ENCODE results near the gene TMEM86B.

DNA sequence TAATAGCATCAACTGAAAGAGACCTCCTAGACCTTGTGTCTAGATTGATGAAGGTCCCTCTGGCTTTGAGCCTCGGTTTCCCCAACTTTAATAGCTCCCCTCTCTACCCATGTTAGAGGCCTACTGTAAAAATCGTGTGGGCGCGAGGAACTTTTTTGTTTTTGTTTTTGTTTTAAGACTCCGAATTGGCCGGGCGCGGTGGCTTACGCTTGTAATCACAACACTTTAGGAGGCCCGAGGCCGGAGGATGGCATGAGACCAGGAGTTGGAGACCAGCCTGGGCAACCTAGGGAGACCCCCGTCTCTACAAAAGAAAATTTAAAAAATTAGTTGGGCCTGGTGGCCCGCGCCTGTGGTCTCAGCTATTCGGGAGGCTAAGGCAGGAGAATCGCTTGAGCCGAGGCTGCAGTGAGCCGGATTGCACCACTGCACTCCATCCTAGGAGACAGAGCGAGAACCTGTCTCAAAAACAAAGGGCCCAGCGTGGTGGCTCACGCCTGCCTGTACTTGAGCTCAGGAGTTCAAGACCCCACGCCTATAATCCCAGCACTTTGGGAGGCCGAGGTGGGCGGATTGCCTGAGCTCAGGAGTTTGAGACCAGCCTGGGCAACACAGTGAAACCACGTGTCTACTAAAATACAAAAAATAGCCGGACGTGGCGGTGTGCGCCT is 31.1 kb upstream of the TMEM86B start:
- TF ChIP-seq, protein P1, sequence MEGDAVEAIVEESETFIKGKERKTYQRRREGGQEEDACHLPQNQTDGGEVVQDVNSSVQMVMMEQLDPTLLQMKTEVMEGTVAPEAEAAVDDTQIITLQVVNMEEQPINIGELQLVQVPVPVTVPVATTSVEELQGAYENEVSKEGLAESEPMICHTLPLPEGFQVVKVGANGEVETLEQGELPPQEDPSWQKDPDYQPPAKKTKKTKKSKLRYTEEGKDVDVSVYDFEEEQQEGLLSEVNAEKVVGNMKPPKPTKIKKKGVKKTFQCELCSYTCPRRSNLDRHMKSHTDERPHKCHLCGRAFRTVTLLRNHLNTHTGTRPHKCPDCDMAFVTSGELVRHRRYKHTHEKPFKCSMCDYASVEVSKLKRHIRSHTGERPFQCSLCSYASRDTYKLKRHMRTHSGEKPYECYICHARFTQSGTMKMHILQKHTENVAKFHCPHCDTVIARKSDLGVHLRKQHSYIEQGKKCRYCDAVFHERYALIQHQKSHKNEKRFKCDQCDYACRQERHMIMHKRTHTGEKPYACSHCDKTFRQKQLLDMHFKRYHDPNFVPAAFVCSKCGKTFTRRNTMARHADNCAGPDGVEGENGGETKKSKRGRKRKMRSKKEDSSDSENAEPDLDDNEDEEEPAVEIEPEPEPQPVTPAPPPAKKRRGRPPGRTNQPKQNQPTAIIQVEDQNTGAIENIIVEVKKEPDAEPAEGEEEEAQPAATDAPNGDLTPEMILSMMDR (IDR thresholded peaks at IDR 0.05), result no peak
- no peak for TF ChIP-seq POLR2A (IDR thresholded peaks at IDR 0.05)
- no peak for TF ChIP-seq POLR2AphosphoS5 (IDR thresholded peaks at IDR 0.05)
